C1 segment of cervical spinal cord (tissue), 14 donors: Measurements from ENCODE around the gene HORMAD1.
"Not testable (repeated sequence)": the region's sequence is repeated elsewhere in the genome, so short reads cannot be mapped to it uniquely, and the experiment has no call there.

ENCODE experiments used
- DNase-seq, 14 donors: peaks; one replicate each; lab custom pipeline; 2025; lab: John Stamatoyannopoulos, UW

HORMAD1 gene

GRCh38 chr1:150696995-150697927, 23.4 kb downstream of the HORMAD1 start, which contains the start of gene GOLPH3L:
GOLPH3L (minus strand) TSS chr1:150697154; CDS start chr1:150694838, 2,316 bp downstream.
- DNase-seq = peak; percentile 35 to 100 (median 89)

DNA sequence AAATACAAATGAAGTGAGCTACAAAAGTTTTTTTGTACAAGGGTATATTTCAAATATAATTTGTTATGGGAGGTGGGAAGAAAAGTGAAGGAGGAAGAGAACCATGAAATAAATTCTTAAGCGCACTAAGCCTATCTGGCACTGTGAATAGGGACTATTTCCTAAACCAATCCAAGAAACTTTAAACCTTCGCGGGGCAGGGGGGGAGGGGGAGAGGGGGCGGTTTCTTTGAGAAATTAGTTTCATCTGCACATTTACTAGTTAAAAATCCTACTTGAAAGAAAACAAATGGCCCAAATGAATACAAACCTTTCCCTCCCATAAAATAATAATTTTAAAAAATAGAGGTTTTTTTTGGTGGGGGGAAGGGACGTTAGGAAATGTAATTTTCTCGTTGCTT, 24.1 kb downstream of the HORMAD1 start:
- DNase-seq = no peak

DNA sequence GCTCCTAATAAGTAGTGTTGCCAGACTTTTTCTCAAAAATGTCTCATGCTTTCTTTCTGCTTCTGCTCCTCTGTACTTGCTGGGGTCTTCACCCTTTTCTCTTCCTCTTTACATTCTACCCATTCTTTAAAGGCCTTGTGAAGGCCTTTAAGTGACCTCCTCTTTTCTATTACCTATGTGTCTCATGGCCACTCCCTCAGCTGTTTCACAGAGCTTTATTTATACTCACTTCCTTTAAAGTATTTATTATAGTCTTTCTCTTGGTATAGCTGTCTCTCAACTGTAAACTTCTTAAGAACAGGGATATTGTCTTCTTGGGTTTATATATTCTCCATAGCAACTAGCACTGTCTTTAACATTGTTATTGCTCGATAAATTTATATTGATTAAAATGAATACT, 24.5 kb downstream of the HORMAD1 start:
- no peak for DNase-seq

DNA sequence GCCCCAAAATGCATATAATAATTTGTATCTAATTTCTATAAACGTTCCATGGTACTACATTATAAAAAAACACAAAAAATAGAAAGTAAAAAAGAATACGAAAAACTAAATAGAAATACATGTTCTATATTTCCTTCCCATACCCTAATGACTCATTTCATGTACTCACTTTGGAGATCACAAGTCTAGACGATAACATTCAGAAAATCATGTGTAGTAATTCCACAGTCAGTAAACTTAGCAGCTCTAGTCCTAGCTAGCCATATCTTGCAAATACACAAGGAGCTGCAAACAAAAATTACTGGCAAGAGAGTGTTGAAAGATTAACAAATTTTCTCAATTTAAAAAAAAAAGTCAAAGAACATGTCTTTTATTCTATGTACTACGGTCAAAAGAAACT, 25.1 kb downstream of the HORMAD1 start:
- DNase-seq = no peak

DNA sequence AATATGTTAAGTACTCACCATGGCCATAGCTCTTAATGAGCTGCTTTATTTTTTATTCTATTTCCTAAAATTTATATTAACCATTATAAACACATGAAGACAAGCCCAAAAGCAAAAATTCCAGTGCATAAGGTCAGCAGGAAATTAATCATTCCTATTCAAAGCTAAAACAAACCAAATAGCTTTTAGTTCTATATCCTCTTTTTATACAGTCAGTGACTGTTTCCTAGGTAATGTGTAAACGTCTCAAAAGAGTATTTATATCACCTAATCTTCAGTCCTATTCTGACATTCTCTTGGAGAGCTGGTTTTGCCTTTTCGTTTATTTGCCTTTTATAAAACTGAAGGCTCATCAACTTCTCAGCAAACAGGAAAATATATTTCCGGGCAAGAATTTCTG, 28.0 kb downstream of the HORMAD1 start:
- no peak for DNase-seq

DNA sequence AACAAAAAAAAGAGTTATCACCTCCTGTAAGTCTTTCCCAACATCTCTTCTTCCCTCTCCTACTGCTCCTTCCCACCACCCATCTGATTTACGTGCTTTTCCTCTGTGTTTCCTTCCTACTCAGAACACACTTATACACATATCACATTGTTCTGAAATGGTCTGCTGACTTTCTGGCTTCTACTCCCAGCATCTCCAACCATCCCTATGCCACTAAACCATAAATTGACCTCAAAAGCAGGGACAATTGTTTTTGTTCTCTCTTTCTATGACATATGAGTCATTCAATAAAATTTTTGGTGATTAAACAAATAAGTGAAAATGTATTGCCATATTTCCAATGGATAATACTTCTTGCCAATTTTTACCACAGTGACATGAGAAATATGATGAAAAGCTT, 31.9 kb downstream of the HORMAD1 start:
- DNase-seq = no peak

DNA sequence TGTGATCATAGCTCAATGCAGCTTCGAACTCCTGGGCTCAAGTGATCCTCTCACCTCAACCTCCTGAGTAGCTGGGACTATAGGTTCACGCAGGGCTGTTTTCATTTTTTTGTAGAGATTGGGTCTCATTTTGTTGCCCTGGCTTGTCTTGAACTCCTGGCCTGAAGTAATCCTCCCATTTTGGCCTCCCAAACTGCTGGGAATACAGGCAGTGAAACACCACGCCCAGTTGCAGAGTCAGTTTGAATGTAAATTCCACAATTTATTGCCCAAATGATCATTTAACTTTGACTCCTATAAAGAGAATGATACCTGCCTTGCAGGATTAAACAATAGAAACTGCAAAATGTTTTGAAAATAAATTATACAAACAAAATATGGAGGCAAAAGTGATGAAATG, 34.4 kb downstream of the HORMAD1 start:
- DNase-seq = no peak

DNA sequence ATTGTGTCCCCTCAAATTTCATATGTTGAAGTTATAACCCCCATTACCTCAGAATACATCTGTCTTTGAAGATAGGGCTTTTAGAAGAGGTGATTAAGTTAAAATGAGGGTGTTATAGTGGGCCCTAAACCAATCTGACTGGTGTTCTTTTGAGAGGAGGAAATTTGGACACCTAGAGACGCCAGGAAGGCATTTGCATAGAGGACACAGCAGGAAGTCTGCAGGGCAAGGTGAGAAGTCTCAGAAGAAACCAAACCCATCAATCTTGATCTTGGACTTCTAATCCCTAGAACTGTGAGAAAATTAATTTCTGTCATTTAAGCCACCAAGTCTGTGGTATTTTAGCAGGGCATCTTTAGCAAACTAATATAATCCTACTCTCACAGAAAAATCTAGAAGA, 36.8 kb downstream of the HORMAD1 start:
- DNase-seq = no peak

DNA sequence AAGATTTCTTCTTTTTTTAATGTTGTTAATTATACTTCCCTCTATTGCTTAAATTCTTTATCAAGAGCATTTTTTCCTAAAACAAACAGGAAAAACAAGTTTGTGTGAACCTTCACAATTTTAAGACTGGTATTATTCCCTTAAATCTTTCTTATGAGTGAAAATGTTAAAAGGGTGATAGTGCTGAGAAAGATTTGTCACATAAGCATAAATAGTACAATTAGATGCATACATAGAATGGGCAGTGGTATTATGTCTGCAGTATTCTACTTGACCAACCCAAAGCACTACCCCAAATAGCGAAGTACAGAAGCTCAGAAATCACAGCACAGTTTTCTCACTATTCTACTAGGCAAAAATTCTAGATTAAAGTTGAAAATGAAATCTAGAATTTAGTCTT, 41.7 kb downstream of the HORMAD1 start:
- no peak for DNase-seq

DNA sequence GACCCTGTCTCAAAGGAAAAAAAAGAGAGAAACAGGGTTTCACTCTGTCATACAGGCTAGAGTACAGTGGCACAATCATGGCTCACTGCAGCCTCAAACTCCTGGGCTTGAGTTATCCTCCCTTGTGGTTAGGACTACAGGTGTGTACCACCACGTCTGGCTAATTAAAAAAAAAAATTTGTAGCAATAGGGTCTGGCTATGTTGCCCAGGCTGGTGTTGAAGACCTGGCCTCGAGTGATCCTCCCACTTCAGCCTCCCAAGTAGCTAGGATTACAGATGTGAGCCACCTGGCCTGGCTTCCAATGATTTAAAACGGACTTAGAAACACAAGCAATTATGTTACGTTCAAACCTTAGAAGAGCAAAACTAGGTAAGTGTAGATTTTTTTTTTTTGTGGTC, 45.8 kb downstream of the HORMAD1 start:
- no peak for DNase-seq

- no peak for DNase-seq
Observed at GRCh38 chr1:150663321-150663720, 57.4 kb downstream of the HORMAD1 start.

DNA sequence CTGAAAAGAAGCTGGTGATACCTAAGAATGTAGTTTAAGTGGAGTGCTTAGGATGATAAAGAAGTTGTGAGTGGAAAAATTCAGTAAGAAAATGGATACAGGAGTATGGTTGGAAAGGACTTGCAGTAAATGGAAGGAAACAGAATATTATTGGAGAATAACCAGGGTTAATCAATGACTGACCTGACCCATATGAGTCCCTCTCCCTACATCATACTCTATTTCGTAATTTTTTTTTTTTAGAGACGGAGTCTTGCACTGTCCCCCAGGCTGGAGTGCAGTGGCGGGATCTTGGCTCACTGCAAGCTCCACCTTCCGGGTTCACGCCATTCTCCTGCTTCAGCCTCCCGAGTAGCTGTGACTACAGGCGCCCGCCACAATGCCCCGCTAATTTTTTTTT, 57.9 kb downstream of the HORMAD1 start:
- no peak for DNase-seq

- no peak for DNase-seq
Observed at GRCh38 chr1:150661156-150661555, 59.5 kb downstream of the HORMAD1 start.

DNA sequence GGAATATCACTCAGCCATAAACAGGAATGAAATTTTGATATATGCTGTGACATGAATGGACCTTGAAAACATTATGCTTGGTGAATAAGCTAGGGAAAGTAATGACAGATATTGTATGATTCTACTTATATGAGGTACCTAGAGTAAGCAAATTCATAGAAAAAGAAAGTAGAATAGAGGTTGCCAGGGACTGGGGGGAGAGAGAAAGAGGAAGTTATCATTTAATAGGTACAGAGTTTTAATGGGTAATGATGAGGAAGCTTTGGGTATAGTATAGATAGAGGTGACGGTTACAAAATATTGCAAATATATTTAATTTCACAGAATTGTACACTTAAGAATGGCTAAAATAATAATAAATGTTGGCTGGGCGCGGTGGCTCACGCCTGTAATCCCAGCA, 60.1 kb downstream of the HORMAD1 start:
- no peak for DNase-seq

DNA sequence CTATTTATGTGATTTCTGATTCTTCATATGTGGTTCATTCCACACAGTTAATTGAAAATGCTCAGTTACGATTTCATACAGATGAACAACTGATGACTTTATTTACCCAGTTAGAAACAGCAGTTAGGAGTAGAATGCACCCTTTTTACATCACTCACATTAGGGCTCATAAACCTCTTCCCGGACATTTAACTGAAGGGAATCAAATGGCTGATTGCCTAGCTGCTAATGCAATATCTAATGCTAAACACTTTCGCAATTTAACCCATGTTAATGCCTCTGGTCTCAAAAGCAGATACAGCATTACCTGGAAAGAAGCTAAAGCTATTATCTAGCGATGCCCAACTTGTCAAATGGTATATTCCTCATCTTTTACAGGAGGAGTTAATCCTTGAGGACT, 63.6 kb downstream of the HORMAD1 start:
- not testable (repeated sequence) for DNase-seq

DNA sequence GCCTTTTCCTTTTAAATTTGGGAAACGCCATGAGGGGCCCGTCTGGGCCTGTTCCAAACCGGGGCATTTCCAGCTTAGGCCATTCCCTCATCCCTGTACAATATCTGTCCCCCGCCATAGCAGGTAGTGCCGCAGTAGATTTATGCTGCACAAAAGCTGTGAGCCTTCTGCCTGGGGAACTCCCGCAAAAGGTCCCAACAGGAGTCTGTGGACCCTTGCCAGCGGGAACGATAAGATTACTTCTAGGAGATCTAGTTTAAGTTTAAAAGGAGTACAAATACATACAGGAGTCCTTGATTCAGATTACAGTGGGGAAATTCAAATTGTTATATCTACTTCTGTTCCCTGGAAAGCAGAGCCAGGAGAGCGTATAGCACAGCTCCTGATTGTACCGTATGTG, 66.1 kb downstream of the HORMAD1 start:
- DNase-seq = not testable (repeated sequence)

DNA sequence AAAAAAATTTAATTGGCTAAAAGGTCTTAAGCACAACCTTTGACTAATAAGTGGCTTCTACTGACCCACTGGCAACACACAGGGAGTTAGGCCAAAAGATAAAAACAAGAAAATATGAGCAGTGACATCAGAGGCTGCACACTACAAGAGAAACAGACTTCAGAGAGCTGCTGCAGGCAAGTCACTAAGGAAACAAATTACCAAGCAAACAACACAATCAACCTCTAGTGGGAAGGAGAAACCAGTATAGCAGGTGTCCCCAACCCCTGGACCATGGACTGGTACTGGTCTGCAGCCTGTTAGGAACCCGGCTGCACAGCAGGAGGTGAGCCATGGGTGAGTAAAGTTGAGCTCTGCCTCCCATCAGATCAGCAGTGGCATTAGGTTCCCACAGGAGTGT, 70.5 kb downstream of the HORMAD1 start:
- DNase-seq = no peak

GRCh38 chr1:150649441-150650075, 71.1 kb downstream of the HORMAD1 start:
- no peak for DNase-seq
